Embryonic facial prominence (tissue), 1 donor: ENCODE results near the gene DTX4.
"Not testable (repeated sequence)": the region's sequence is repeated elsewhere in the genome, so short reads cannot be mapped to it uniquely, and the experiment has no call there.

Experiments
- DNase-seq: peaks from one replicate; pipeline ENCODE4 v3.0.0-alpha.2; 2016; ENCODE audit errors: extremely low spot score

The DTX4 gene

GRCh38 chr11:59171508-59172322 is at the start of gene DTX4:
Gene DTX4, plus strand, starts transcription at chr11:59172132. Its CDS starts 464 bp downstream, at chr11:59172596.
- DNase-seq, result peak; percentile 85

GRCh38 chr11:59135648-59136461 is 36.1 kb upstream of the DTX4 start:
- peak; percentile 17 for DNase-seq

GRCh38 chr11:59136551-59136950 is 35.4 kb upstream of the DTX4 start:
- DNase-seq, result not testable (repeated sequence)

GRCh38 chr11:59137190-59137589 is 34.7 kb upstream of the DTX4 start:
- DNase-seq, result no peak

GRCh38 chr11:59138643-59139042 is 33.3 kb upstream of the DTX4 start:
- DNase-seq, result no peak

- DNase-seq, result no peak
These were observed 30.7 kb upstream of the DTX4 start for GRCh38 chr11:59141191-59141590.

GRCh38 chr11:59141673-59142460 is 30.1 kb upstream of the DTX4 start:
- DNase-seq, result no peak

- peak; percentile 70 for DNase-seq
These were observed 29.1 kb upstream of the DTX4 start, which contains the start of gene FAM111A for GRCh38 chr11:59142530-59143507. Gene FAM111A, plus strand, starts transcription at chr11:59142856. Its CDS starts 6,017 bp downstream, at chr11:59148873.

GRCh38 chr11:59144096-59144495 is 27.8 kb upstream of the DTX4 start:
- DNase-seq, result no peak

- DNase-seq, result peak; percentile 66
These were observed 27.2 kb upstream of the DTX4 start for GRCh38 chr11:59144579-59145345.

- DNase-seq, result no peak
These were observed 26.4 kb upstream of the DTX4 start for GRCh38 chr11:59145534-59145933.

- no peak for DNase-seq
These were observed 20.2 kb upstream of the DTX4 start for GRCh38 chr11:59151761-59152160.

GRCh38 chr11:59152312-59152951 is 19.5 kb upstream of the DTX4 start:
- DNase-seq, result no peak

GRCh38 chr11:59154610-59155009 is 17.3 kb upstream of the DTX4 start:
- DNase-seq, result no peak

GRCh38 chr11:59157433-59157832 is 14.5 kb upstream of the DTX4 start:
- DNase-seq, result no peak

GRCh38 chr11:59158206-59159068 is 13.5 kb upstream of the DTX4 start:
- DNase-seq, result peak; percentile 63

GRCh38 chr11:59164028-59164427 is 7.9 kb upstream of the DTX4 start:
- DNase-seq, result no peak

GRCh38 chr11:59172345-59173079 is 580 bp downstream of the DTX4 start:
- no peak for DNase-seq
